Pancreas (tissue), 10 donors: ENCODE results near the gene TMEM131L. TPM values are rescaled to one million over a fixed set of nuclear protein-coding genes. Genes with fewer than 3 reads are reported as not detected.

ENCODE experiments used
- ATAC-seq, 4 donors: fragments of 200-7000 bp; cut with Tn5 transposase; one replicate each; pipeline versions ENCODE4 v1.8.0 to v1.9.1; 2020; ENCODE audit warnings: mild to moderate bottlenecking in 4 of 4, moderate library complexity in 4 of 4
- DNase-seq, 6 donors: peaks; one replicate each; pipeline ENCODE4 v3.0.0-alpha.2; 2020
- FAIRE-seq: peaks from 2 replicates; lab custom pipeline; 2012; peaks lifted over from hg19 to GRCh38; lab: Jason Lieb, UNC
- H3K27ac ChIP-seq, 4 donors: fragments of 200-600 bp; sonication (generic); 1 replicate in 3 of 4; 2 replicates in 1 of 4; pipeline versions ENCODE4 v1.5.0 to v1.8.0; 2020
- H3K27me3 ChIP-seq, 4 donors: fragments of 200-600 bp; one replicate each; pipeline ENCODE4 v1.8.0; 2021
- H3K36me3 ChIP-seq, 3 donors: fragments of 200-600 bp; sonication (generic) in 1 of 3; one replicate each; pipeline versions ENCODE4 v1.5.0 to v1.8.0; 2020 to 2021
- H3K4me1 ChIP-seq, 3 donors: fragments of 200-600 bp; one replicate each; pipeline ENCODE4 v1.8.0; 2021
- H3K4me3 ChIP-seq, 4 donors: fragments of 200-600 bp; sonication (generic) in 2 of 4; one replicate each; pipeline versions ENCODE4 v1.5.0 to v1.8.0; 2020 to 2021
- H3K9me3 ChIP-seq, 4 donors: fragments of 200-600 bp; one replicate each; pipeline ENCODE4 v1.8.0; 2021
- WGBS, 2 donors: extraction: QIAGEN DNeasy Blood & Tissue Kit; methylation state at CpG; one replicate each; pipeline ENCODE4 v1.1.7; 2013; 5-methylcytosine and 5-hydroxymethylcytosine counted together
- intact Hi-C, 3 donors: fragments of 100-400 bp; cut with DNase I; formaldehyde crosslinking; loops; one replicate each; pipeline versions ENCODE4 v1.11.1 to v1.14.2; 2022
- polyA plus RNA-seq, 2 donors: library from polyadenylated mRNA; stranded (reverse); fragments of 200-250 nt; gene quantifications; one replicate each; pipeline ENCODE4 v1.2.3, GENCODE V29; 2013
- total RNA-seq, 6 donors: library from RNA; stranded (reverse); fragmentation: NEBNext Ultra II Directional in 4 of 6; extraction: Animal tissue kit (Norgen Biotek cat#: 25700) in 4 of 6; gene quantifications; one replicate each; pipeline versions ENCODE4 v1.2.1 to v1.2.4, GENCODE V29; 2021 to 2023
- TF ChIP-seq, protein P1 (sequence below), 4 donors: fragments of 200-600 bp; sonication (generic) in 3 of 4; IDR thresholded peaks; one replicate each; pipeline versions ENCODE4 v1.5.0 to v1.8.0; 2021; ENCODE audit warnings: antibody characterized with exemption in 4 of 4
- donor health status: healthy with polysubstance abuse.
- donor health status: DM: no; HTN: no; CAD: no; lungs with moderate emphysema.
- donor health status: DM: no; HTN: no; CAD: no.
- donor health status: control.
- donor health status: control.
- donor health status: Bipolar disorder and iron deficiency.
- donor health status: DM: yes; HTN: yes; CAD: no.
- donor health status: DM: no; HTN: no; CAD: no.
- donor health status: DM: no; HTN: no; CAD: no.
- donor health status: DM: yes; HTN: yes; CAD: no.

The TMEM131L gene
- total and polyA plus RNA-seq, 8 donors: 9.4 to 29.5 (median 20.1) TPM

DNA sequence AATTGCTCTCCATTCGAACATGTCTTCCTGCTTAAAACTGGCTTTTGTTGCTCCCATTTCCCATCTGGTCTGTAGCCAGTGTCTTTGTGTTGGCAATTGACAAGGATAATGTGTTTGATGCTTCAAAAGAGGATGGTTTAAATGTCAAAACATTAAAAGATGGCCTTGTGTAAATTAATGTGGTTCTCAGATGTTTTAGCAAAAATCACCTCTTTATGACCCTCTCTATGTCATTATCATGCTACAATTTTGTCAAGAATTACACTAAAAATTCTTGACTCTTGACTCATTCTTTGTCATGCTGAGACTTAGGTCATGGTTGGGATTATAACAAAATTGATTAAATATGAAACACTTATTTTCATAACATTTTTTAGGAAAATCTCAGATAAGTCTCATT is 47.4 kb downstream of the TMEM131L start:
- Histone ChIP-seq H3K27ac (peak overlapping the region in 2 of 4 donors; percentile 5 to 64), H3K4me1 (peaks cover 23 to 60% (median 53%) of the 10 kb centered on the region in 3 donors), H3K27me3 (no peaks in the 10 kb centered on the region), H3K4me3 (no peak overlapping the region), H3K36me3 (no peaks in the 10 kb centered on the region), H3K9me3 (no peaks in the 10 kb centered on the region)
- DNase-seq (no peak), ATAC-seq (no peak), FAIRE-seq (no peak)
- intact Hi-C loops: no loop called here
- TF ChIP-seq, protein P1, sequence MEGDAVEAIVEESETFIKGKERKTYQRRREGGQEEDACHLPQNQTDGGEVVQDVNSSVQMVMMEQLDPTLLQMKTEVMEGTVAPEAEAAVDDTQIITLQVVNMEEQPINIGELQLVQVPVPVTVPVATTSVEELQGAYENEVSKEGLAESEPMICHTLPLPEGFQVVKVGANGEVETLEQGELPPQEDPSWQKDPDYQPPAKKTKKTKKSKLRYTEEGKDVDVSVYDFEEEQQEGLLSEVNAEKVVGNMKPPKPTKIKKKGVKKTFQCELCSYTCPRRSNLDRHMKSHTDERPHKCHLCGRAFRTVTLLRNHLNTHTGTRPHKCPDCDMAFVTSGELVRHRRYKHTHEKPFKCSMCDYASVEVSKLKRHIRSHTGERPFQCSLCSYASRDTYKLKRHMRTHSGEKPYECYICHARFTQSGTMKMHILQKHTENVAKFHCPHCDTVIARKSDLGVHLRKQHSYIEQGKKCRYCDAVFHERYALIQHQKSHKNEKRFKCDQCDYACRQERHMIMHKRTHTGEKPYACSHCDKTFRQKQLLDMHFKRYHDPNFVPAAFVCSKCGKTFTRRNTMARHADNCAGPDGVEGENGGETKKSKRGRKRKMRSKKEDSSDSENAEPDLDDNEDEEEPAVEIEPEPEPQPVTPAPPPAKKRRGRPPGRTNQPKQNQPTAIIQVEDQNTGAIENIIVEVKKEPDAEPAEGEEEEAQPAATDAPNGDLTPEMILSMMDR (IDR thresholded peaks at IDR 0.05): no peak
- 24 to 35% methylated on average over 1 of the region's 1 CpG for WGBS, 2 donors

DNA sequence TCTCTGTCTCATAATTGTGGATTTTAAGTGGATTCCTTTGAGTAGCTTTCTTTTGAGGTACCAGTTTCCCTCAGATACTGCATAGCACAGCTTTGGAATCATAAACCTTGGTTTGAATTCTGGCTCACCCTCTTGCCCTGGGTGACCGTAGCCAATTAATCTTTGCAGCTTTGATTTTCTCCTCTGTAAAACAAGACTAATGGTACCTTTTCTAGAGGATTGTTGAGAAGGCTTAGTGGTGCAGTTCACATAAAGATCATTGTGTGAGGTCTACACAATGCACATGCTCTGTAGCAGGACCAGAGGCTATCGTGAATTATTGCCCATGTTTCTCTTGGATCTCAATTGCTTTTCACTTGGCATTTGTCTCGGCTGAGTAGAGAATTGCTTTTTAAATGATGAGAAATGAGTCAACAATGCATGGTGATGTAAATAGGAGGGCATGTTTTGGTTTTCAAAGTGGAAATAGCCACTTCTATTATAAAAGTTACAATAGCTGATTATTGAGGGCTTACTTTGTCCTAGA is 47.9 kb downstream of the TMEM131L start:
- Histone ChIP-seq H3K4me3 (no peak overlapping the region), H3K4me1 (peaks cover 23 to 60% (median 58%) of the 10 kb centered on the region in 3 donors), H3K36me3 (no peaks in the 10 kb centered on the region), H3K27me3 (no peaks in the 10 kb centered on the region), H3K9me3 (no peaks in the 10 kb centered on the region), H3K27ac (peak overlapping the region in 1 of 4 donors; percentile 29)
- no peak for FAIRE-seq
- WGBS, 2 donors: 34 to 42% methylated on average over 3 of the region's 3 CpGs
- no peak for DNase-seq
- TF ChIP-seq, protein P1 (IDR thresholded peaks at IDR 0.05): no peak
- intact Hi-C loops: no loop called here
- no peak for ATAC-seq

DNA sequence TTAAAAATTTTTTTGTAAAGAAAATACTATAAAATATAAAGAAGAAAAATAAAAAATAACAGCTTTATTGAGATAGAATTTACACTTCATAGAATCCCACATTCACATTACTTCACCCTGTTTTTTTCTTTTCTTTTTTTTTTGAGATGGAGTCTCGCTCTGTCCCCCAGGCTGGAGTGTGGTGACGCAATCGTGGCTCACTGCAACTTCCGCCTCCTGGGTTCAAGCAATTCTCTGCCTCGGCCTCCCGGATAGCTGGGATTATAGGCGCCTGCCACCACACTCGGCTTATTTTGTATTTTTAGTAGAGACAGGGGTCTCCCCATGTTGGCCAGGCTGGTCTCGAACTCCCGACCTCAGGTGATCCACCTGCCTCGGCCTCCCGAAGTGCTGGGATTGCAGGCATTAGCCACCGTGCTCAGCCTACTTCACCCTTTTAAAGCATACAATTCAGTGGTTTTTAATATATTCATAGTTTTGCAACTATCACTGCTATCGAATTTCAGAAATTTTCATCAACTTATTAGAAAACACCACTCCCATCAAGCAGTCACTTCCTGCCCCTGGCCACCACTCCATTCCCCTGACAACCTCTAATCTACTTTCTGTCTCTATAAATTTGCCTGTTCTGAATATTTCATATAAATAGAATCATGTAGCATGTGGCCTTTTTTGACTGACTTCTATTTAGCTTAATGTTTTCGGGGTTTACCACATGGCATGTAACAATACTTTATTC is 48.7 kb downstream of the TMEM131L start:
- Histone ChIP-seq H3K27me3 (no peaks in the 10 kb centered on the region), H3K4me3 (no peak overlapping the region), H3K9me3 (no peaks in the 10 kb centered on the region), H3K4me1 (peaks cover 30 to 65% (median 62%) of the 10 kb centered on the region in 3 donors), H3K27ac (peak overlapping the region in 1 of 4 donors; percentile 29), H3K36me3 (no peaks in the 10 kb centered on the region)
- DNase-seq (no peak), ATAC-seq (no peak), FAIRE-seq (no peak)
- intact Hi-C loops: no loop called here
- 96 to 98% methylated on average over 15 of the region's 15 CpGs for WGBS, 2 donors
- TF ChIP-seq, protein P1 (IDR thresholded peaks at IDR 0.05): no peak

DNA sequence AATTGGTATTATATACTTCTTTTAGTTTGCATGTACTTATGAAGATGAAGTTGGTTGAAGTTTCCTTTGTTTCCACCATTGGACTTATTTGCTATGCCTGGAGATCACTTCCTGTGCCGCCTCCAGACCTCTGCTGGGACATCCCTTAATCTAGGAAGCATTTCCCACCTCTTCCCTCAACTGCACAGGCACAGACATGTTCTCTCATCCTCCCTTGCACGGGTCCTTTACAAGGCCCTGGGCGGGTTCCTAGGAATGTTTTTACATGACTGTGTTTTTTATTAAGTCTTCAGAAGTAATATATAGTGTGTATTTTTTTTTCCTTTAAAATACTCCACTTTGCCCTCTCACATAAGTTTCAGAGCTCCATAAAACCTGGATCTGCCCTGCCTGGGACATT is 51.0 kb downstream of the TMEM131L start:
- Histone ChIP-seq H3K36me3 (no peaks in the 10 kb centered on the region), H3K4me1 (peaks cover 46 to 70% (median 66%) of the 10 kb centered on the region in 3 donors), H3K4me3 (no peak overlapping the region), H3K27me3 (no peaks in the 10 kb centered on the region), H3K9me3 (no peaks in the 10 kb centered on the region), H3K27ac (peak overlapping the region; percentile 37 to 85 (median 60))
- DNase-seq (no peak), FAIRE-seq (no peak), ATAC-seq (no peak)
- intact Hi-C loops: no loop called here
- 89 to 95% methylated on average over 3 of the region's 3 CpGs for WGBS, 2 donors
- TF ChIP-seq, protein P1 (IDR thresholded peaks at IDR 0.05): no peak

DNA sequence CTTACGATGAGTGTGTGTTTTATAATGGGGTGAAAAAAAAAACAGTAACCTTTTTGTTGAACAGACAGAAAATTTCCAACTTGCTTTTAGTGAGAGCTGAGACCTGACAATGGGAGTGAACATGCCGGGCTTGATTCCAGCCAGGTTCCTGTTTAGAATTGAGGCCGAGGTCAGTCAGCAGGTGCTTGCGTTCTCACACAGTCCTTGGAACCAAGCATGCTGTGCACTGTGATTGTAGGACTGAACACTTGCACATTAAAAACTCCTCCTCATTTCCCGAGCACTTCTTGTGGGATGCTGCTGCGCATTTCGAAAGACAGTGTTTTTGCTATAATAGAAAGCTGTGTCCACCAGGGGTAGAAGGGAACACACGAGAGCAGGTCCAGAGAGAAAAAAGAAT is 51.8 kb downstream of the TMEM131L start:
- ATAC-seq (peak; percentile 81 to 88 (median 86)), DNase-seq (peak in 5 of 6 donors; percentile 71 to 94 (median 89)), FAIRE-seq (no peak)
- Histone ChIP-seq H3K9me3 (no peaks in the 10 kb centered on the region), H3K4me1 (peaks cover 46 to 71% (median 64%) of the 10 kb centered on the region in 3 donors), H3K27ac (peak overlapping the region; percentile 37 to 85 (median 60)), H3K36me3 (no peaks in the 10 kb centered on the region), H3K4me3 (peak overlapping the region in 1 of 4 donors; percentile 34), H3K27me3 (no peaks in the 10 kb centered on the region)
- 15 to 23% methylated on average over 8 of the region's 8 CpGs for WGBS, 2 donors
- intact Hi-C loops: no loop called here
- TF ChIP-seq, protein P1 (IDR thresholded peaks at IDR 0.05): no peak
